ENCODE data around the gene SLC23A1. TPM values are rescaled to one million over a fixed set of nuclear protein-coding genes. Genes with fewer than 3 reads are reported as not detected.
"Not testable (repeated sequence)": the region's sequence is repeated elsewhere in the genome, so short reads cannot be mapped to it uniquely, and the experiment has no call there.

Gene SLC23A1
- total RNA-seq = not detected
- long read RNA-seq, partial matches to known transcripts = 0 of 1 reads
- long read RNA-seq, other reads (novel, unspliced or antisense) = 1 of 1 reads

DNA sequence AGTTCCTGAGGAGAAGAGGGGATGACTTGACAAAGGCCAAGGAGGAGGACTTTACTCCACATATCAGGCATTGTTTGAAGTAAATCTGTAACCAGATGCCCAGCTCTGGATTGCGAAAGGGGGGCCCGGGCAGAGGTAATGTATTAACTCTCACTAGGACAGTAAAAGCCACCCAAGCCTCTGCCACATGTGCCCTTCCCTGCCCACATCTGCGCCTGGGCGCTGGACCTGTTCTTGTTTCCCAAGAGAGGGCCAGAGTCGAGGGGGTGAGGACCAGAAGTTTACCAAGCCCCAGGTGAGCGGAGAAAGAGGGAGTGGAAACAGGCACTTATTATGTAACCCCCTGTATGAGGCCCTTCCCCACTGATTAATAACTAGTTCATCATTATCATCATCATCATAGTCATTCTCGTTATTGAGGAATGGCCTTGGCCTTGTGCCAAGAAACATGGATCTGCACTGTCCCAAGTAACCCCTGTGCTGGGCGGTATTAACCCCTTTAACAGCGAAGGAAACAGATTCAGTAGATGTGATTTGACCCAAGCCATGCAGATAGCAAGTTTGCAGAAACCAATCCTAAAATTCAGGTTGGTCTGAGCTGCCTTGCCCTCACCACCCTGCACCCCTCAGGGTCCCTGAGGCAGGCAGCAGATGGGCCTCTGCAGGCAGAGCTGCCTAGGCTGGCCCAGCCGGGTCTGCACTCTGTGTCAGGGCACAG is at the start of gene SLC23A1:
SLC23A1 (minus strand) TSS at position 23 of the 718 bp plus-strand sequence. CDS start 44 bp downstream, outside the sequence.
- no peak for DNase-seq (ENCODE audit: low spot score)

DNA sequence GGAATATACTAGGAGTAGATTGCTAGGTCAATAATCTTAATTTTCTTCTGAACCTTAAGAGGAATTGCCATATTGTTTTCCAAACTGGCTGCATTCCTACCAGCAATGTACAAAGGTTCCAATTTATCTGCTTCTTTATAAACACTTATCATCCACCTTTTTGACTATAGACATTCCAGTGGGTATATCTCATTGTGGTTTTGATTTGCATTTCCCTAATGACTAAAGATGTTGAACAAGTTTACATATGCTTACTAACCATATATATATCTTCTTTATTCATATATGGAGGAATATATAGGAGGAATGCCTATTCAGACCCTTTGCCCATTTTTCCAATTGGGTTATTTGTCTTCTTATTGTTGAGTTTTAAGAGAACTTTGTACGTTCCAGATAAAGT is 48.6 kb upstream of the SLC23A1 start:
- no peak for DNase-seq (ENCODE audit: low spot score)

DNA sequence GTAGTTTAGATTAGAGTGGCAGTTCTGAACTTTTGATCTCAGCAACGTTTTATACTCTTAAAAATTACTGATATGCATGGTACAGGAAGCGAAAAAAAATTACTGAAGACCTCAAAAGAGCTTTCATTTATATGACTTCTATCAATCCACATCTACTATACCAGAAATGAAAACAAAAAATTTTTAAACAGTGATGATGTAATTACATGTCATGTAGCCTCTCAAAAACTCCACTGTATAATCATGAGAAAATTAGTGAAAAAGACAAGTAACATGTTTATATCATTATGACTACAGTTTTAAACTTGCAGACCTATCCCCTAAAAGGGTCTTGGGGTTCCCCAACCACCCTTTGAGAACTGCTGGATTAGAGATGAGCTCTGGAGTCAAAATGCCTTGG is 46.9 kb upstream of the SLC23A1 start:
- DNase-seq (ENCODE audit: low spot score) = no peak

- DNase-seq (ENCODE audit: low spot score) = no peak
These were observed 43.2 kb upstream of the SLC23A1 start for GRCh38 chr5:139426203-139426885.

- no peak for DNase-seq (ENCODE audit: low spot score)
These were observed 42.4 kb upstream of the SLC23A1 start for GRCh38 chr5:139425497-139425896.

- DNase-seq (ENCODE audit: low spot score) = no peak
These were observed 39.3 kb upstream of the SLC23A1 start for GRCh38 chr5:139422307-139422893.

GRCh38 chr5:139419226-139420192 is 36.4 kb upstream of the SLC23A1 start:
- DNase-seq (ENCODE audit: low spot score) = no peak

GRCh38 chr5:139418793-139419192 is 35.7 kb upstream of the SLC23A1 start:
- DNase-seq (ENCODE audit: low spot score) = no peak

- no peak for DNase-seq (ENCODE audit: low spot score)
These were observed 34.1 kb upstream of the SLC23A1 start for GRCh38 chr5:139417214-139417613.

DNA sequence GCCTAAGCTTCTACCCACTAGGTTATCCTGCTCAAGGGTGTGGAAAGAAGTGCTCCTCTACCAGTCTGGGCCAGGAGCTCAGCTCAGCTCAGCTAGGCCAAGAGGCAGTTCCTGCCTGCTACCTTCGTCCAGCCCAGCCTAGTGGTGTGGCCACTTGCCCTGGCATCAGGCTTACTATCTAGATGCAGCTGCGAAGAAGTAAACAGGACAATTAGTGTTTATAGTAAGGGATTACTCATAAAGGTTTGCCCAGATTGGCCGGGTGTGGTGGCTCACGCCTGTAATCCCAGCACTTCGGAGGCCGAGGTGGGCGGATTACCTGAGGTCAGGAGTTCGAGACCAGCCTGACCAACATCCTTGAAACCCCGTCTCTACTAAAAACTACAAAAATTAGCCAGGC is 33.6 kb upstream of the SLC23A1 start:
- DNase-seq (ENCODE audit: low spot score) = no peak

DNA sequence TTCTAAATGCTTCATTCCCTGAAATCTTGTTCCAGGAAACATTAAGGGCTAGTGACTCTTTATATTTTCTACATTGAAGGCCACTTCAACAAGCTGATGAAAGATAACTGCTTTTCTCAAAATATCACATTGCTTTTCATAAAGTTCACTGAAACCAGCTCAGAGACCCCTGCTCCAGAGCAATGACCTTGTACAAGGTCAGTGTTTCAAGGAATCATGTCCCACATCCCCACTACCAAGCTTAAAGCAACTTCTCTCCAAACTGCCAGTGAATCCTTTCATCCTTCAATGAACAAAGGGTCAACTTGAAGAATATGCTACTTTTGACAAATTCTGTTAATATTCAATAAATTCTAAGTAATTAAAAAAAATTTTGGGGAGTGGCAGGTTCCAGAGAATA is 32.8 kb upstream of the SLC23A1 start:
- no peak for DNase-seq (ENCODE audit: low spot score)

GRCh38 chr5:139415221-139415861 is 32.2 kb upstream of the SLC23A1 start:
- DNase-seq (ENCODE audit: low spot score) = no peak

DNA sequence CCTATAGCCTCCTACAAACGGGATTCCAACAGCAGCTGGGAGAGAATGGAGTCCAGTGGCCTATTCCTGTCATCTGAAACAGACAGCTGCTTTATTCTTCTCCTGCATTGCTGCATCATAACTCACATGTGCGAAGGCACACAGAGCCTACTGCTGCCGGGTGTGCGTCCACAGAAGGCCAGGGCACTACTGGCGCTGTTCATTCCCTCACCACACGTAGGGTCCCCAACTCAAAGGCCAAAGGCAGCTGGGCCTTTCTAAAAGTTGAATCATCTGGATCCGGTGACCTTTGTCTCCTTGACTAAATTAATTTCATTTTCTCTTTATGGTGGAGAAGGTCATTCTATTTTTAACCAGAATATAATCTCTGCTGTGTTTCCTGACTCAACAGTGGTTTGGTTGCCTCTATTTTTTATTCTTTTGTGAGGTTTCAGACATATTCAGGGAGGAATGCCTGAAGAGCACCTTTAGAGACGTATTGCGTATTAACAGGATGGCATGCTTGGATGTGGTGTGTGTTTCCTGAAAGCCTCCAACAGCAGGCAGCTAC is 31.6 kb upstream of the SLC23A1 start:
- DNase-seq (ENCODE audit: low spot score) = no peak

GRCh38 chr5:139413963-139414362 is 30.9 kb upstream of the SLC23A1 start:
- no peak for DNase-seq (ENCODE audit: low spot score)

GRCh38 chr5:139413153-139413552 is 30.1 kb upstream of the SLC23A1 start:
- DNase-seq (ENCODE audit: low spot score) = no peak

DNA sequence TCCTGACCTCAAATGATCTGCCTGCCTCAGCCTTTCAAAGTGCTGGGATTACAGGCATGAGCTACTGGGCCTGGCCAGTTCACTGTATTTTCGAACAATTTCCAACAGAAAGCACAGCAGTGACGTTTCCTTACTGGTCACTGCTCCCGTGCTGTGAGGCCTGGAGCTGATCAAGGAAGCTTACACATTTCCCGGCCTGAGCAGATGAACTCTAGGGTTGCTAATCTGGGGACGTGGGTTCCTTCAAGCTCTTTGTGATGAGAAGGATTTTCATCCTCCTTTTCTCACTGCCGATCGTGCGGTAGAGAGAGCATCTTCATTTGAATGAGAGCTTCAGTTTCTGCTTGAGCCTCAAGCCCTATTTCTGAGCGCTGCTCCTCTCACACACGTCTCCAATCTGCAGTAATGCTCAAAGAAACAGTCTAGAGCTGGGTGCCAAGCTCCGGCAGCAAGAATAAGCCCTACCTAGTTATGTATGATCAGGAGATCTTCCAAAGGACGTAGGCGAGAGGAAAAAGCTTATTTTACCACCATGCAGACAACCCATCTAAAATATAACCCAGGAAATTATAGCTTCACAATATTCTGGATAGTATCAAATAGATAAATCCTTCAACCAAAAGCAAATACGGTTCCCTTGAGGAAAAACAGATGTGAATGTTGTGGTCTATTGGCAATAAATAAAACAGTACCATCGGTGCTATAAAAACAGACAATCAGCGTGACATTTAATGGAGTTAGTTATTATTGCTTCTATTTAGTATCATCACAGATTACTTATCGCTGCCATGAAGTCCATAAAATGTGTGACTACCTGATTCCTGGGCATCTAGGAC is 28.1 kb upstream of the SLC23A1 start:
- DNase-seq (ENCODE audit: low spot score) = no peak

- DNase-seq (ENCODE audit: low spot score) = no peak
These were observed 27.3 kb upstream of the SLC23A1 start for GRCh38 chr5:139410121-139410992.

DNA sequence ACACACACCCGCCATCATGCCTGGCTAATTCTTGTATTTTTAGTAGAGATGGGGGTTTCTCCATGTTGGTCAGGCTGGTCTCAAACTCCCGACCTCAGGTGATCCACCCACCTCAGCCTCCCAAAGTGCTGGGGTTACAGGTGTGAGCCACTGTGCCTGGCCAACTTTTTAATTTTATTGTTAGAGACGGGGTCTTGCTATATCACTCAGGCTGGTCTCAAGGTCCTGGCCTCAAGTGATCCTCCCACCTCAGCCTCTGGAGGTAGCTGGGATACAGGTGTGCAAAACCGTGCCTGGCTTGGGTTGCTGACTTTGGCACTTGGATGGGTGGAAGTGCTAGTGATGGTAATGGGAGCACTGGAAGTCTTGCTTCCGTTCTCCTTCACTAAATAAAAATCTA is 26.0 kb upstream of the SLC23A1 start:
- DNase-seq (ENCODE audit: low spot score) = not testable (repeated sequence)

All from mesenteric fat pad (tissue), 1 donor.